AG04450 (cell line): ENCODE results near the gene CAMTA2. TPM values are rescaled to one million over a fixed set of nuclear protein-coding genes. Genes with fewer than 3 reads are reported as not detected.

Experiments
- polyA plus RNA-seq: library from polyadenylated mRNA; depleted of rRNA; stranded (reverse); fragments of >200 nt; gene quantifications from 2 replicates; pipeline ENCODE4 v1.2.3, GENCODE V29; 2011; rRNA removed
- small RNA-seq: library from RNA; depleted of rRNA; stranded (forward); fragments of <200 nt; gene quantifications from one replicate; pipeline ENCODE3, GENCODE V24; 2012; ENCODE audit warnings: low read depth; ENCODE audit not compliant: insufficient read length

Gene CAMTA2
- polyA plus RNA-seq, 1 experiment = 18.0 TPM

Small RNA genes within 50 kb of the gene (small RNA-seq; reads per million reads assigned to genes)
- gene MIR6864 (not detected), gene MIR6865 (not detected)

Other genes with a start within 250 kb of the CAMTA2 start
- 0.14 and 0.17 TPM in 2 replicates for gene ZMYND15, start 247.8 kb downstream of the CAMTA2 start, polyA plus RNA-seq
- 2.3 and 2.4 TPM in 2 replicates for gene CXCL16, start 247.7 kb downstream of the CAMTA2 start, polyA plus RNA-seq
- gene TM4SF5, start 215.8 kb downstream of the CAMTA2 start, polyA plus RNA-seq = not detected in 2 replicates
- gene VMO1, start 201.3 kb downstream of the CAMTA2 start, polyA plus RNA-seq = 0.17 TPM in 1 of 2 replicates, not detected in the other
- not detected in 2 replicates for gene GLTPD2, start 198.7 kb downstream of the CAMTA2 start, polyA plus RNA-seq
- gene PSMB6, start 191.5 kb downstream of the CAMTA2 start, polyA plus RNA-seq = 222 and 245 TPM in 2 replicates
- gene PLD2, start 180.5 kb downstream of the CAMTA2 start, polyA plus RNA-seq = 18.9 and 22.2 TPM in 2 replicates
- 29.4 and 30.7 TPM in 2 replicates for gene MINK1, start 154.3 kb downstream of the CAMTA2 start, polyA plus RNA-seq
- gene C17orf107, start 88.1 kb downstream of the CAMTA2 start, polyA plus RNA-seq = 1.0 TPM in 2 replicates
- 0.07 and 0.19 TPM in 2 replicates for gene CHRNE, start 84.6 kb downstream of the CAMTA2 start, polyA plus RNA-seq
- not detected in 2 replicates for gene GP1BA, start 55.4 kb downstream of the CAMTA2 start, polyA plus RNA-seq
- gene SLC25A11, start 47.6 kb downstream of the CAMTA2 start, polyA plus RNA-seq = 44.7 and 50.0 TPM in 2 replicates
- 63.1 and 64.3 TPM in 2 replicates for gene RNF167, start 47.4 kb downstream of the CAMTA2 start, polyA plus RNA-seq
- 1,141 and 1,329 TPM in 2 replicates for gene PFN1, start 39.1 kb downstream of the CAMTA2 start, polyA plus RNA-seq
- 2.3 and 3.2 TPM in 2 replicates for gene ENO3, start 36.6 kb downstream of the CAMTA2 start, polyA plus RNA-seq
- gene SPAG7, start 19.9 kb downstream of the CAMTA2 start, polyA plus RNA-seq = 71.0 and 71.1 TPM in 2 replicates
- 0.29 and 0.56 TPM in 2 replicates for gene INCA1, start 9.8 kb upstream of the CAMTA2 start, polyA plus RNA-seq
- 46.9 and 49.8 TPM in 2 replicates for gene KIF1C, start 10.3 kb upstream of the CAMTA2 start, polyA plus RNA-seq
- not detected in 2 replicates for gene SLC52A1, start 47.8 kb upstream of the CAMTA2 start, polyA plus RNA-seq
- 2.3 and 3.0 TPM in 2 replicates for gene ZFP3, start 90.8 kb upstream of the CAMTA2 start, polyA plus RNA-seq
- 4.2 and 4.8 TPM in 2 replicates for gene ZNF232, start 124.2 kb upstream of the CAMTA2 start, polyA plus RNA-seq
- gene USP6, start 128.4 kb upstream of the CAMTA2 start, polyA plus RNA-seq = not detected in 2 replicates
- 3.6 and 4.5 TPM in 2 replicates for gene ZNF594, start 204.2 kb upstream of the CAMTA2 start, polyA plus RNA-seq
- gene SCIMP, start 247.2 kb upstream of the CAMTA2 start, polyA plus RNA-seq = not detected in 2 replicates